B cell (primary cell): ENCODE results near the gene EFNA5. TPM values are rescaled to one million over a fixed set of nuclear protein-coding genes. Genes with fewer than 3 reads are reported as not detected.

Experiments
- ATAC-seq: fragments of 200-7000 bp; cut with Tn5 transposase; one replicate; pipeline ENCODE4 v1.10.0; 2021; ENCODE audit warnings: low read depth, mild to moderate bottlenecking, moderate number of reproducible peaks, moderate library complexity
- CTCF ChIA-PET: fragments of 350-600 bp; sonication (Branson Sonifier 250); formaldehyde crosslinking; loops from one replicate; lab custom pipeline; 2021; ENCODE audit warnings: antibody characterized with exemption, inconsistent platforms; lab: Charles Lee
- POLR2A ChIA-PET: fragments of 350-600 bp; sonication (Branson Sonifier 250); formaldehyde crosslinking; loops from one replicate; lab custom pipeline; 2021; ENCODE audit warnings: antibody characterized with exemption; lab: Charles Lee
- DNase-seq: peaks from one replicate; pipeline ENCODE4 v3.0.0; 2013
- H2AFZ ChIP-seq: 2 replicates; pipeline ENCODE4 v1.6.1; 2012; ENCODE audit warnings: mild to moderate bottlenecking, low read depth, low read length; ENCODE audit not compliant: insufficient read depth, poor library complexity, severe bottlenecking
- H3K27ac ChIP-seq, 2 donors: 1 replicate in 1 of 2; 2 replicates in 1 of 2; pipeline ENCODE4 v1.5.1; 2012 to 2013; ENCODE audit warnings: low read length in 2 of 2, mild to moderate bottlenecking in 2 of 2, moderate library complexity in 1 of 2
- H3K27me3 ChIP-seq, 4 experiments: fragments of 200-600 bp in 1 of 4; sonication (generic) in 1 of 4; replicated peaks in 1 of 4; 1 replicate in 2 of 4; 2 replicates in 2 of 4; pipeline versions ENCODE4 v1.6.1 to v1.7.0; 2013 to 2016; ENCODE audit warnings: low read length in 3 of 4, mild to moderate bottlenecking in 2 of 4, mixed read lengths in 1 of 4, moderate library complexity in 1 of 4; ENCODE audit not compliant: insufficient read depth in 4 of 4, control insufficient read depth in 3 of 4; ENCODE audit errors: control extremely low read depth in 1 of 4
- H3K36me3 ChIP-seq, 2 experiments: replicated peaks in 1 of 2; 1 replicate in 1 of 2; 2 replicates in 1 of 2; pipeline versions ENCODE4 v1.6.1 to v1.7.1; 2013; ENCODE audit warnings: low read length in 1 of 2; ENCODE audit not compliant: insufficient read depth in 2 of 2, control insufficient read depth in 1 of 2; ENCODE audit errors: control extremely low read depth in 1 of 2, extremely low read depth in 1 of 2
- H3K4me1 ChIP-seq, 2 donors: fragments of 200-600 bp in 1 of 2; sonication (generic) in 1 of 2; 1 replicate in 1 of 2; 2 replicates in 1 of 2; pipeline versions ENCODE4 v1.5.1 to v1.6.1; 2013 to 2017; ENCODE audit warnings: low read length in 2 of 2; ENCODE audit not compliant: control insufficient read depth in 2 of 2, insufficient read depth in 2 of 2
- H3K4me2 ChIP-seq: replicated peaks from 2 replicates; pipeline ENCODE3; 2012; ENCODE audit warnings: mild to moderate bottlenecking, low read depth, low read length; ENCODE audit not compliant: poor library complexity, severe bottlenecking
- H3K4me3 ChIP-seq, 5 experiments: fragments of 200-600 bp in 1 of 5; sonication (generic) in 1 of 5; 1 replicate in 3 of 5; 2 replicates in 2 of 5; pipeline versions ENCODE4 v1.5.1 to v1.7.0; 2011 to 2016; ENCODE audit warnings: low read length in 4 of 5, mild to moderate bottlenecking in 4 of 5, low read depth in 2 of 5, control low read depth in 1 of 5, moderate library complexity in 1 of 5; ENCODE audit not compliant: insufficient read depth in 1 of 5; ENCODE audit errors: control extremely low read depth in 1 of 5, extremely low read depth in 1 of 5
- H3K79me2 ChIP-seq: fragments of 200-600 bp; sonication (generic); one replicate; pipeline ENCODE4 v1.6.0; 2016; ENCODE audit warnings: low read length; ENCODE audit not compliant: control insufficient read depth, insufficient read depth
- H3K9ac ChIP-seq: fragments of 200-600 bp; sonication (generic); 2 replicates; pipeline ENCODE4 v1.6.1; 2017; ENCODE audit warnings: mild to moderate bottlenecking, low read length, moderate library complexity
- H3K9me3 ChIP-seq, 3 donors: one replicate each; pipeline versions ENCODE4 v1.6.1 to v1.7.1; 2013; ENCODE audit warnings: low read length in 2 of 3; ENCODE audit not compliant: control insufficient read depth in 2 of 3, insufficient read depth in 1 of 3; ENCODE audit errors: control extremely low read depth in 1 of 3
- H4K20me1 ChIP-seq: 2 replicates; pipeline ENCODE4 v1.6.0; 2012; ENCODE audit warnings: mild to moderate bottlenecking, low read length; ENCODE audit not compliant: insufficient read depth, control insufficient read depth, poor library complexity, severe bottlenecking
- H3K27ac Mint-ChIP-seq: one replicate; pipeline ENCODE4 v1.8.0; 2021; ENCODE audit warnings: mixed read lengths
- H3K27me3 Mint-ChIP-seq: one replicate; pipeline ENCODE4 v1.8.0; 2021; ENCODE audit warnings: mixed read lengths
- H3K4me1 Mint-ChIP-seq: one replicate; pipeline ENCODE4 v1.8.0; 2021; ENCODE audit warnings: mixed read lengths
- H3K4me3 Mint-ChIP-seq: one replicate; pipeline ENCODE4 v1.8.0; 2021; ENCODE audit warnings: mixed read lengths
- H3K9me3 Mint-ChIP-seq: one replicate; pipeline ENCODE4 v1.8.0; 2022; ENCODE audit warnings: mixed read lengths; ENCODE audit not compliant: insufficient read depth
- CTCF ChIP-seq: fragments of 200-600 bp; IDR thresholded peaks from one replicate; pipeline ENCODE4 v1.8.0; 2022; ENCODE audit warnings: antibody characterized with exemption, mild to moderate bottlenecking
- EZH2 ChIP-seq: IDR thresholded peaks from 2 replicates; pipeline ENCODE4 v1.6.1; 2012; ENCODE audit warnings: borderline replicate concordance, low read depth, mild to moderate bottlenecking, moderate library complexity, low read length; ENCODE audit not compliant: insufficient read depth, poor library complexity, severe bottlenecking
- WGBS: methylation state at CpG from one replicate; pipeline ENCODE4 v1.1.5; 2013; ENCODE audit warnings: missing lambda C conversion rate; ENCODE audit not compliant: insufficient coverage; 5-methylcytosine and 5-hydroxymethylcytosine counted together
- intact Hi-C: fragments of 100-400 bp; cut with micrococcal nuclease; formaldehyde crosslinking; loops from one replicate; pipeline ENCODE4 v1.10.0; 2022
- polyA plus RNA-seq: library from polyadenylated mRNA; depleted of rRNA; stranded (reverse); fragments of >200 nt; gene quantifications from 2 replicates; pipeline ENCODE4 v1.2.3, GENCODE V29; 2012
- total RNA-seq, 2 donors: library from RNA; stranded (reverse); fragments of 120-200 nt in 1 of 2; gene quantifications; 1 replicate in 1 of 2; 2 replicates in 1 of 2; pipeline versions ENCODE4 v1.2.3 to v1.2.4, GENCODE V29; 2013 to 2022

The EFNA5 gene
- total and polyA plus RNA-seq, 2 donors (not counting 1 experiment from before 2014, with no cell fraction given) = not detected

- no peak for DNase-seq
- intact Hi-C loops = no loop called here
- Histone ChIP-seq H3K27ac (no peak overlapping the region), H3K36me3 (no peaks in the 10 kb centered on the region), H3K27me3 (no peaks in the 10 kb centered on the region), H4K20me1 (no peaks in the 10 kb centered on the region), H3K4me2 (no peak overlapping the region), H3K4me3 (no peak overlapping the region), H3K9me3 (no peaks in the 10 kb centered on the region), H3K4me1 (no peaks in the 10 kb centered on the region), H3K79me2 (no peaks in the 10 kb centered on the region), H2AFZ (no peak overlapping the region), H3K9ac (no peak overlapping the region)
- no CpG with 5 or more reads among the region's 3 CpGs for WGBS
- Mint-ChIP-seq H3K27me3 (peaks cover 8% of the 10 kb centered on the region), H3K9me3 (no peaks in the 10 kb centered on the region), H3K27ac (no peak overlapping the region), H3K4me3 (no peak overlapping the region), H3K4me1 (no peaks in the 10 kb centered on the region)
- TF ChIP-seq CTCF (no peak), EZH2 (no peak)
- no peak for ATAC-seq
- CTCF ChIA-PET = no interaction called here
- POLR2A ChIA-PET = no interaction called here
Measured at GRCh38 chr5:107398703-107399102, 272.0 kb downstream of the EFNA5 start.

GRCh38 chr5:107396351-107396690 lies 274.4 kb downstream of the EFNA5 start:
- H3K9ac ChIP-seq = no peak overlapping the region
- ATAC-seq (no peak), DNase-seq (no peak)
- POLR2A ChIA-PET = no interaction called here
- Mint-ChIP-seq H3K4me3 (no peak overlapping the region), H3K4me1 (no peaks in the 10 kb centered on the region), H3K9me3 (no peaks in the 10 kb centered on the region), H3K27me3 (peaks cover 8% of the 10 kb centered on the region), H3K27ac (no peak overlapping the region)
- no peak overlapping the region for H2AFZ ChIP-seq
- no peaks in the 10 kb centered on the region for H3K27me3 ChIP-seq
- H3K4me2 ChIP-seq = no peak overlapping the region
- no peaks in the 10 kb centered on the region for H3K36me3 ChIP-seq
- no peak overlapping the region for H3K27ac ChIP-seq
- intact Hi-C loops = no loop called here
- TF ChIP-seq EZH2 (no peak), CTCF (no peak)
- no peaks in the 10 kb centered on the region for H3K4me1 ChIP-seq
- H3K79me2 ChIP-seq = no peaks in the 10 kb centered on the region
- H3K4me3 ChIP-seq = no peak overlapping the region
- CTCF ChIA-PET = no interaction called here
- H4K20me1 ChIP-seq = no peaks in the 10 kb centered on the region
- WGBS = no CpG with 5 or more reads among the region's 1 CpG
- no peaks in the 10 kb centered on the region for H3K9me3 ChIP-seq
